Measurements from ENCODE around the gene SLC26A1.

DNA sequence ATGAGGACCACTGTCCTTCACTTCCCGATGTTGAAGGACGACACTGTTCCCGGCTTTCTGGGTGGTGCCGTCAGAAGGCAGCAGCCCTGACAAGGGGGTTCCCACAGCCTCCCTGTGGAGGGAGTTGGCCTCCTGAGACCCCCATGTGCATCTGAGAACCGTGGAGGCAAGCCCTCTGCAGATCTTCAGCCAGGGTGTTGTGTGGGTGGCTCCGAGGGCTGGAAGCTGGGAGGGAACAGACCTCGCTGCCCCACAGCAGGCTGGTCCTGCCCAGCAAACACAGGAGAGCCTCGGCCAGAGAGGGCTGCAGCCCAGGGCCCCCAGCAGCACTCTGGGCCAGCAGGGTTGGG is 36.0 kb downstream of the SLC26A1 start:
- TF ChIP-seq POLR2A (IDR thresholded peaks at IDR 0.05) (no peak), CTCF (IDR thresholded peaks at IDR 0.05) (no peak)

Data from body of pancreas (tissue), 4 donors.